ENCODE results near the gene SNED1.

DNA sequence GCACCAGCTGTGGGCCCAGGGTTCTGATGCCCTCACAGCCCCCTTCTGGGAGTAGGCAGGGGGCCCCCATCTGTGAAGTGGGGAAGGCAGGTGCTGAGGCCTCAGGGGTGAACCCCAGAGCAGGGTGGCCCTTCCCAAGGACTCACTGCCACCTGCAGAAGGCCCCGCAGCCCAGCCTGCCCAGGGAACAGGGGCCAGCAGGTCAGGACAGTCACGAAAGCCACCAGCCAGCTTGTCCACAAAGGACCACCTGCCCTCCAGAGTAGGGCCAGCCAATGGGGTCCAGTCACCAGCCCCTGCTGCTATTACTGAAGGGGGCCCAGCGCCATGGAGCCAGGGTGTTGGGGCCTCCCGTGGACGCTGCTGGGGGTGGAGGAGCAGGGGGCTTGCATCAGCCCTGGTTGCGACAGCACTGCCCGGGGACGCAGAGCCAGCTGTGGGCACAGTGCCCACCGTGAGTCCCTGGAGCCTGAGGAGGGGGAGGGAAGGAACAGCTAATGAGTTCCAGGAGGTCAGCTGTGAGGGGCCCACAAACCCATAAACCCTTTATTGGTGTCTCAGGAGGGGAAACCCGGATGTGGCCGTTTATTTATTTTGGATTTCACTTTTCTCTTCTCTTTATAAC lies 11.5 kb upstream of the SNED1 start:
- TF ChIP-seq, protein P1, sequence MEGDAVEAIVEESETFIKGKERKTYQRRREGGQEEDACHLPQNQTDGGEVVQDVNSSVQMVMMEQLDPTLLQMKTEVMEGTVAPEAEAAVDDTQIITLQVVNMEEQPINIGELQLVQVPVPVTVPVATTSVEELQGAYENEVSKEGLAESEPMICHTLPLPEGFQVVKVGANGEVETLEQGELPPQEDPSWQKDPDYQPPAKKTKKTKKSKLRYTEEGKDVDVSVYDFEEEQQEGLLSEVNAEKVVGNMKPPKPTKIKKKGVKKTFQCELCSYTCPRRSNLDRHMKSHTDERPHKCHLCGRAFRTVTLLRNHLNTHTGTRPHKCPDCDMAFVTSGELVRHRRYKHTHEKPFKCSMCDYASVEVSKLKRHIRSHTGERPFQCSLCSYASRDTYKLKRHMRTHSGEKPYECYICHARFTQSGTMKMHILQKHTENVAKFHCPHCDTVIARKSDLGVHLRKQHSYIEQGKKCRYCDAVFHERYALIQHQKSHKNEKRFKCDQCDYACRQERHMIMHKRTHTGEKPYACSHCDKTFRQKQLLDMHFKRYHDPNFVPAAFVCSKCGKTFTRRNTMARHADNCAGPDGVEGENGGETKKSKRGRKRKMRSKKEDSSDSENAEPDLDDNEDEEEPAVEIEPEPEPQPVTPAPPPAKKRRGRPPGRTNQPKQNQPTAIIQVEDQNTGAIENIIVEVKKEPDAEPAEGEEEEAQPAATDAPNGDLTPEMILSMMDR (conservative IDR thresholded peaks at IDR 0.05 in 1 of 2, IDR thresholded peaks at IDR 0.05 in 1 of 2; ENCODE audit: low read depth in 1 of 2, low read length in 2 of 2): no peak
- no peak for TF ChIP-seq EZH2 (IDR thresholded peaks at IDR 0.05; ENCODE audit: low read length, missing control alignments)
